Measurements from ENCODE around the gene EID1. TPM values are rescaled to one million over a fixed set of nuclear protein-coding genes. Genes with fewer than 3 reads are reported as not detected.

EID1 gene
- polyA plus RNA-seq, 1 of the 3 experiments (the other 2 are of a cell fraction) = 228 TPM

GRCh38 chr15:48855501-48856440, 22.2 kb upstream of the EID1 start:
- peak overlapping the region; percentile 44 to 50 for H3K27ac ChIP-seq (ENCODE audit: low read depth in 2 of 2, low read length in 1 of 2)
- POLR2A ChIA-PET = no interaction called here
- peak overlapping the region; percentile 23; the same call in 1 of the 2 replicates for H2AFZ ChIP-seq (ENCODE audit: low read depth)

DNA sequence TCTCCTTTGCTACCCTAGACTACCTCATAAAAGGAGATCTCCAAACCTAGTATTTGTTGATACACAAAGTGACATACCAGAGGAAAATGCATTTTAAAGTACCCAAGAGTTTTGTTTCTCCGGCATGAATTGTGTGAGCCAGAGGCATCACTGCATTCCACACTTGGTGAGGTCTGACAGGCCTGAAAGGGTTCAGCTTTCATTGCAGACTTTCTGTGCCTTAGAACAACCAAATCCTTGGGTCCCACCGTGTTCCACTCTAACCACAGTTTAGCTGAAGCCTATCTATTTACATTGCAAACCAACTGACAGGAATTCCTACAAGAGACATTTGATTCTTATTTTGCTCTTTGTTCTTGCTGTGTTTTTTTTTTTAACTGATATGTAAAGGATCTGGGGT, 21.0 kb upstream of the EID1 start:
- DNase-seq = no peak
- no peaks in the 10 kb centered on the region for H4K20me1 ChIP-seq (ENCODE audit: insufficient read depth)
- H3K27ac ChIP-seq (ENCODE audit: low read depth in 2 of 2, low read length in 1 of 2) = peak overlapping the region; percentile 24 to 31; a peak in 3 of 4 replicates
- H2AFZ ChIP-seq (ENCODE audit: low read depth) = no peak overlapping the region
- H3K27me3 ChIP-seq (ENCODE audit: insufficient read depth) = no peaks in the 10 kb centered on the region
- no peaks in the 10 kb centered on the region for H3K9me2 ChIP-seq
- H3K4me1 ChIP-seq (ENCODE audit: control insufficient read depth in 1 of 2, insufficient read depth in 2 of 2, low read depth in 1 of 2, low read length in 1 of 2) = peaks cover 16 to 24% of the 10 kb centered on the region in 2 experiments; a peak in 3 of 4 replicates
- H3K9ac ChIP-seq = no peak overlapping the region
- H3F3A ChIP-seq (replicated peaks; ENCODE audit: insufficient read depth) = no peaks in the 10 kb centered on the region
- CTCF ChIA-PET = interaction anchor here (0.8 to 4.1 kb wide), 5 partner anchors 119 to 1289 kb away, joined by 3 to 29 read pairs (median 4); no protein-coding TSS in a partner anchor
- WGBS (ENCODE audit: low lambda C conversion rate) = 73% methylated on average over 2 of the region's 2 CpGs
- no peak overlapping the region for H3K4me2 ChIP-seq
- no peaks in the 10 kb centered on the region for H3K9me3 ChIP-seq
- POLR2A ChIA-PET = no interaction called here
- H3K79me2 ChIP-seq (ENCODE audit: insufficient read depth) = no peaks in the 10 kb centered on the region
- H3K4me3 ChIP-seq (ENCODE audit: low read depth in 2 of 2, low read length in 1 of 2) = no peak overlapping the region
- H3K36me3 ChIP-seq (replicated peaks in 1 of 2; ENCODE audit: control insufficient read depth in 1 of 2, insufficient read depth in 2 of 2, low read length in 1 of 2) = no peaks in the 10 kb centered on the region
- TF ChIP-seq FOXJ3 (CRISPR knock-in tag; IDR thresholded peaks at IDR 0.05) (no peak), RXRA (IDR thresholded peaks at IDR 0.05; ENCODE audit: borderline replicate concordance, low read depth) (no peak), TCF12 (IDR thresholded peaks at IDR 0.05) (no peak), FOSL2 (IDR thresholded peaks at IDR 0.05; ENCODE audit: borderline replicate concordance, low read depth) (no peak), NFIC (IDR thresholded peaks at IDR 0.05; ENCODE audit: borderline replicate concordance) (no peak), SIN3A (IDR thresholded peaks at IDR 0.05; ENCODE audit: borderline replicate concordance, low read depth, low read length) (no peak), GATA2 (CRISPR knock-in tag; IDR thresholded peaks at IDR 0.05) (no peak), RFX5 (IDR thresholded peaks at IDR 0.05; ENCODE audit: low read length) (no peak), ZBTB33 (IDR thresholded peaks at IDR 0.05; ENCODE audit: borderline replicate concordance, low read depth) (no peak), IRF3 (IDR thresholded peaks at IDR 0.05; ENCODE audit: low read depth, low read length) (no peak), NRF1 (IDR thresholded peaks at IDR 0.05; ENCODE audit: low read depth, low read length) (no peak), MXI1 (IDR thresholded peaks at IDR 0.05; ENCODE audit: low read depth, low read length) (no peak), EP300 (IDR thresholded peaks at IDR 0.05; ENCODE audit: borderline replicate concordance in 1 of 2, low read depth in 1 of 2, low read length in 1 of 2) (no peak)
- TF ChIP-seq, protein P1, sequence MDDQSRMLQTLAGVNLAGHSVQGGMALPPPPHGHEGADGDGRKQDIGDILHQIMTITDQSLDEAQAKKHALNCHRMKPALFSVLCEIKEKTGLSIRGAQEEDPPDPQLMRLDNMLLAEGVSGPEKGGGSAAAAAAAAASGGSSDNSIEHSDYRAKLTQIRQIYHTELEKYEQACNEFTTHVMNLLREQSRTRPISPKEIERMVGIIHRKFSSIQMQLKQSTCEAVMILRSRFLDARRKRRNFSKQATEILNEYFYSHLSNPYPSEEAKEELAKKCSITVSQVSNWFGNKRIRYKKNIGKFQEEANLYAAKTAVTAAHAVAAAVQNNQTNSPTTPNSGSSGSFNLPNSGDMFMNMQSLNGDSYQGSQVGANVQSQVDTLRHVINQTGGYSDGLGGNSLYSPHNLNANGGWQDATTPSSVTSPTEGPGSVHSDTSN (IDR thresholded peaks at IDR 0.05) = no peak

More at GRCh38 chr15:48855501-48856440, 22.2 kb upstream of the EID1 start:
- CTCF ChIA-PET = interaction anchor here (0.6 to 4.1 kb wide), 15 partner anchors 10 to 1290 kb away, joined by 3 to 29 read pairs (median 4); partner anchors contain the start of gene CEP152
- no peaks in the 10 kb centered on the region for H3K79me2 ChIP-seq (ENCODE audit: insufficient read depth)
- no peak overlapping the region for H3K4me3 ChIP-seq (ENCODE audit: low read depth in 2 of 2, low read length in 1 of 2)
- no peak overlapping the region for H3K4me2 ChIP-seq
- H3K27me3 ChIP-seq (ENCODE audit: insufficient read depth) = no peaks in the 10 kb centered on the region
- H3K9me2 ChIP-seq = no peaks in the 10 kb centered on the region
- no peaks in the 10 kb centered on the region for H3K36me3 ChIP-seq (replicated peaks in 1 of 2; ENCODE audit: control insufficient read depth in 1 of 2, insufficient read depth in 2 of 2, low read length in 1 of 2)
- H3K9me3 ChIP-seq = no peaks in the 10 kb centered on the region
- 34% methylated on average over 6 of the region's 6 CpGs for WGBS (ENCODE audit: low lambda C conversion rate)
- TF ChIP-seq RFX5 (IDR thresholded peaks at IDR 0.05; ENCODE audit: low read length) (peak; percentile 51; the same call in 1 of the 2 replicates), SMC3 (IDR thresholded peaks at IDR 0.05; ENCODE audit: low read depth, low read length) (peak; percentile 44), RAD21 (IDR thresholded peaks at IDR 0.05; ENCODE audit: low read length) (peak; percentile 70), TCF12 (IDR thresholded peaks at IDR 0.05) (no peak)
- TF ChIP-seq, protein P2, sequence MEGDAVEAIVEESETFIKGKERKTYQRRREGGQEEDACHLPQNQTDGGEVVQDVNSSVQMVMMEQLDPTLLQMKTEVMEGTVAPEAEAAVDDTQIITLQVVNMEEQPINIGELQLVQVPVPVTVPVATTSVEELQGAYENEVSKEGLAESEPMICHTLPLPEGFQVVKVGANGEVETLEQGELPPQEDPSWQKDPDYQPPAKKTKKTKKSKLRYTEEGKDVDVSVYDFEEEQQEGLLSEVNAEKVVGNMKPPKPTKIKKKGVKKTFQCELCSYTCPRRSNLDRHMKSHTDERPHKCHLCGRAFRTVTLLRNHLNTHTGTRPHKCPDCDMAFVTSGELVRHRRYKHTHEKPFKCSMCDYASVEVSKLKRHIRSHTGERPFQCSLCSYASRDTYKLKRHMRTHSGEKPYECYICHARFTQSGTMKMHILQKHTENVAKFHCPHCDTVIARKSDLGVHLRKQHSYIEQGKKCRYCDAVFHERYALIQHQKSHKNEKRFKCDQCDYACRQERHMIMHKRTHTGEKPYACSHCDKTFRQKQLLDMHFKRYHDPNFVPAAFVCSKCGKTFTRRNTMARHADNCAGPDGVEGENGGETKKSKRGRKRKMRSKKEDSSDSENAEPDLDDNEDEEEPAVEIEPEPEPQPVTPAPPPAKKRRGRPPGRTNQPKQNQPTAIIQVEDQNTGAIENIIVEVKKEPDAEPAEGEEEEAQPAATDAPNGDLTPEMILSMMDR (IDR thresholded peaks at IDR 0.05) = peak; percentile 66
- H3F3A ChIP-seq (replicated peaks; ENCODE audit: insufficient read depth) = no peaks in the 10 kb centered on the region
- peaks cover 16 to 24% of the 10 kb centered on the region in 2 experiments; a peak in 3 of 4 replicates for H3K4me1 ChIP-seq (ENCODE audit: control insufficient read depth in 1 of 2, insufficient read depth in 2 of 2, low read depth in 1 of 2, low read length in 1 of 2)
- no peak for DNase-seq
- H4K20me1 ChIP-seq (ENCODE audit: insufficient read depth) = no peaks in the 10 kb centered on the region
- no peak overlapping the region for H3K9ac ChIP-seq
